ENCODE data around the gene PDE8A.

DNA sequence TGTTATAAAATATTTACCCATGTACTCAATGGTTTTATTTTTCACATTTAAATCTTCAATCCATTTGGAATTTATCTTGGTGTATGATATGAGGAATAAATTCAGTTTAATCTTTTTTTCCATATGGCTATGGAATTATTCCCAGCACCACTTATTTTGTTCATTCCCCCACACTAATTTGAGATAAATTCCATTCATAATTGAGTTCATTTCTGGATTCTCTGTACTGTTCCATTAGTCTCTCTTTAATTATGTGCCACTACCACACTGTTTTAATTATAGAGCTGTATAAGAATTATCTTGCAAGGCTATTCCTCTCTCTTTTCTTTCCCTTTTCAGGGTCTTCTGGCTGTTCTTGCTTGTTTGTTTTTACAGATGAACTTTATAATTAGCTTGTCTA lies 34.6 kb downstream of the PDE8A start:
- TF ChIP-seq, protein P1, sequence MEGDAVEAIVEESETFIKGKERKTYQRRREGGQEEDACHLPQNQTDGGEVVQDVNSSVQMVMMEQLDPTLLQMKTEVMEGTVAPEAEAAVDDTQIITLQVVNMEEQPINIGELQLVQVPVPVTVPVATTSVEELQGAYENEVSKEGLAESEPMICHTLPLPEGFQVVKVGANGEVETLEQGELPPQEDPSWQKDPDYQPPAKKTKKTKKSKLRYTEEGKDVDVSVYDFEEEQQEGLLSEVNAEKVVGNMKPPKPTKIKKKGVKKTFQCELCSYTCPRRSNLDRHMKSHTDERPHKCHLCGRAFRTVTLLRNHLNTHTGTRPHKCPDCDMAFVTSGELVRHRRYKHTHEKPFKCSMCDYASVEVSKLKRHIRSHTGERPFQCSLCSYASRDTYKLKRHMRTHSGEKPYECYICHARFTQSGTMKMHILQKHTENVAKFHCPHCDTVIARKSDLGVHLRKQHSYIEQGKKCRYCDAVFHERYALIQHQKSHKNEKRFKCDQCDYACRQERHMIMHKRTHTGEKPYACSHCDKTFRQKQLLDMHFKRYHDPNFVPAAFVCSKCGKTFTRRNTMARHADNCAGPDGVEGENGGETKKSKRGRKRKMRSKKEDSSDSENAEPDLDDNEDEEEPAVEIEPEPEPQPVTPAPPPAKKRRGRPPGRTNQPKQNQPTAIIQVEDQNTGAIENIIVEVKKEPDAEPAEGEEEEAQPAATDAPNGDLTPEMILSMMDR (conservative IDR thresholded peaks at IDR 0.05; ENCODE audit: low read depth in 2 of 2), result no peak
- TF ChIP-seq EZH2 (IDR thresholded peaks at IDR 0.05; ENCODE audit: low read depth, unreplicated experiment), result no peak
- no peak for TF ChIP-seq JUNB (IDR thresholded peaks at IDR 0.05; ENCODE audit: unreplicated experiment)
- TF ChIP-seq EZH2phosphoT487 (IDR thresholded peaks at IDR 0.05; ENCODE audit: unreplicated experiment), result no peak
- no peak for TF ChIP-seq POLR2AphosphoS5 (IDR thresholded peaks at IDR 0.05; ENCODE audit: low read depth)
- no peak for TF ChIP-seq CREB1 (CRISPR knock-in tag; IDR thresholded peaks at IDR 0.05; ENCODE audit: low read depth)
- TF ChIP-seq, protein P2, sequence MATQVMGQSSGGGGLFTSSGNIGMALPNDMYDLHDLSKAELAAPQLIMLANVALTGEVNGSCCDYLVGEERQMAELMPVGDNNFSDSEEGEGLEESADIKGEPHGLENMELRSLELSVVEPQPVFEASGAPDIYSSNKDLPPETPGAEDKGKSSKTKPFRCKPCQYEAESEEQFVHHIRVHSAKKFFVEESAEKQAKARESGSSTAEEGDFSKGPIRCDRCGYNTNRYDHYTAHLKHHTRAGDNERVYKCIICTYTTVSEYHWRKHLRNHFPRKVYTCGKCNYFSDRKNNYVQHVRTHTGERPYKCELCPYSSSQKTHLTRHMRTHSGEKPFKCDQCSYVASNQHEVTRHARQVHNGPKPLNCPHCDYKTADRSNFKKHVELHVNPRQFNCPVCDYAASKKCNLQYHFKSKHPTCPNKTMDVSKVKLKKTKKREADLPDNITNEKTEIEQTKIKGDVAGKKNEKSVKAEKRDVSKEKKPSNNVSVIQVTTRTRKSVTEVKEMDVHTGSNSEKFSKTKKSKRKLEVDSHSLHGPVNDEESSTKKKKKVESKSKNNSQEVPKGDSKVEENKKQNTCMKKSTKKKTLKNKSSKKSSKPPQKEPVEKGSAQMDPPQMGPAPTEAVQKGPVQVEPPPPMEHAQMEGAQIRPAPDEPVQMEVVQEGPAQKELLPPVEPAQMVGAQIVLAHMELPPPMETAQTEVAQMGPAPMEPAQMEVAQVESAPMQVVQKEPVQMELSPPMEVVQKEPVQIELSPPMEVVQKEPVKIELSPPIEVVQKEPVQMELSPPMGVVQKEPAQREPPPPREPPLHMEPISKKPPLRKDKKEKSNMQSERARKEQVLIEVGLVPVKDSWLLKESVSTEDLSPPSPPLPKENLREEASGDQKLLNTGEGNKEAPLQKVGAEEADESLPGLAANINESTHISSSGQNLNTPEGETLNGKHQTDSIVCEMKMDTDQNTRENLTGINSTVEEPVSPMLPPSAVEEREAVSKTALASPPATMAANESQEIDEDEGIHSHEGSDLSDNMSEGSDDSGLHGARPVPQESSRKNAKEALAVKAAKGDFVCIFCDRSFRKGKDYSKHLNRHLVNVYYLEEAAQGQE (IDR thresholded peaks at IDR 0.05; ENCODE audit: unreplicated experiment), result no peak
- no peak for TF ChIP-seq ZNF114 (CRISPR knock-in tag; IDR thresholded peaks at IDR 0.05)
- no peak for TF ChIP-seq NANOG (IDR thresholded peaks at IDR 0.05; ENCODE audit: borderline replicate concordance)
